ENCODE data around the gene PKP4.

- TF ChIP-seq CTCF (IDR thresholded peaks at IDR 0.05) (no peak), POLR2A (IDR thresholded peaks at IDR 0.05) (no peak)
Measured at GRCh38 chr2:158633261-158633660, 176.5 kb downstream of the PKP4 start.
